ENCODE measurements around the gene TCP11L2. TPM values are rescaled to one million over a fixed set of nuclear protein-coding genes. Genes with fewer than 3 reads are reported as not detected.

TCP11L2 gene
- total and polyA plus RNA-seq, 2 of the 13 experiments (the other 11 are each of a cell fraction or from before 2014, with no cell fraction given): 4.6 to 24.1 TPM

DNA sequence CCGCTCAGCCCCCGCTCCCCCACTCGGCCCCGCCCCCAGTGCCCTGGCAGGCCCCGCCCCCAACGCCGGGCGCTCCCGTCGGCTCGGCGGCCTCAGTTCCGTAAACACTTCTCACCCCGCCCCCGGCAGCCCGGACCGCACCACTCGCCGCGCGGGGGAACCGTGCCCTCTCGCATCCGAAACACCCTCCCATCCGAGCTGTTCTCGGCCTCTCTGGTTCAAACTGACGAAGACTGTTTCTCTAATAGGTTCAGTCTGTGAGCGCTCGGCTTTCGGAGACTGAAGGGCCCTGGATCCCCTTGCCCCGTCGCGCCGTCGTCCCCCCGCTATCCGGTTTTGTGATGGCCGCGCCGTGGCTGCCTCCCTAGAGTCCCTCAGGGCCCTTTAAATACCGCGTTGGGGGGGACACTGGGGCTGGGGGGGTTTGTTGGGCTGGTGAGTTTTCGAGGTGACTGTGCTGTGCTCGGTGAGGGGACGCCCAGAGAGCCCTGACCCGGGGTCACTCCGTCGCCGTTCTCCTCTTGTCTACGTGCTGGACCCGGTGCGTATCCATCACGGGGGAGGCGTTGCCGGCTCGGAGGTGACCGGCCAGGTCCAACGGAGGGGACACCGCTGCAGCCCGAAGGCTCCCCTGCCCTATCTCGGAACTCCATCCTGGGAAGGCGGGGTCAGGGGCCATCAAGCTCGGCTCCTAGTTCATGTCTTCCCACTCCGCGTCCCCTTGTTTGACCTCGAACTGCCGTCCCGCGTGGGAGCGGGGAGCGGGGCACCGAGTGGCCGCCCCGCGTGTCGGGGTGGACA lies at the start of gene TCP11L2 (continued):
- TF ChIP-seq, protein P1, sequence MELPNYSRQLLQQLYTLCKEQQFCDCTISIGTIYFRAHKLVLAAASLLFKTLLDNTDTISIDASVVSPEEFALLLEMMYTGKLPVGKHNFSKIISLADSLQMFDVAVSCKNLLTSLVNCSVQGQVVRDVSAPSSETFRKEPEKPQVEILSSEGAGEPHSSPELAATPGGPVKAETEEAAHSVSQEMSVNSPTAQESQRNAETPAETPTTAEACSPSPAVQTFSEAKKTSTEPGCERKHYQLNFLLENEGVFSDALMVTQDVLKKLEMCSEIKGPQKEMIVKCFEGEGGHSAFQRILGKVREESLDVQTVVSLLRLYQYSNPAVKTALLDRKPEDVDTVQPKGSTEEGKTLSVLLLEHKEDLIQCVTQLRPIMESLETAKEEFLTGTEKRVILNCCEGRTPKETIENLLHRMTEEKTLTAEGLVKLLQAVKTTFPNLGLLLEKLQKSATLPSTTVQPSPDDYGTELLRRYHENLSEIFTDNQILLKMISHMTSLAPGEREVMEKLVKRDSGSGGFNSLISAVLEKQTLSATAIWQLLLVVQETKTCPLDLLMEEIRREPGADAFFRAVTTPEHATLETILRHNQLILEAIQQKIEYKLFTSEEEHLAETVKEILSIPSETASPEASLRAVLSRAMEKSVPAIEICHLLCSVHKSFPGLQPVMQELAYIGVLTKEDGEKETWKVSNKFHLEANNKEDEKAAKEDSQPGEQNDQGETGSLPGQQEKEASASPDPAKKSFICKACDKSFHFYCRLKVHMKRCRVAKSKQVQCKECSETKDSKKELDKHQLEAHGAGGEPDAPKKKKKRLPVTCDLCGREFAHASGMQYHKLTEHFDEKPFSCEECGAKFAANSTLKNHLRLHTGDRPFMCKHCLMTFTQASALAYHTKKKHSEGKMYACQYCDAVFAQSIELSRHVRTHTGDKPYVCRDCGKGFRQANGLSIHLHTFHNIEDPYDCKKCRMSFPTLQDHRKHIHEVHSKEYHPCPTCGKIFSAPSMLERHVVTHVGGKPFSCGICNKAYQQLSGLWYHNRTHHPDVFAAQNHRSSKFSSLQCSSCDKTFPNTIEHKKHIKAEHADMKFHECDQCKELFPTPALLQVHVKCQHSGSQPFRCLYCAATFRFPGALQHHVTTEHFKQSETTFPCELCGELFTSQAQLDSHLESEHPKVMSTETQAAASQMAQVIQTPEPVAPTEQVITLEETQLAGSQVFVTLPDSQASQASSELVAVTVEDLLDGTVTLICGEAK (IDR thresholded peaks at IDR 0.05): no peak
- TF ChIP-seq, protein P1 (CRISPR knock-in tag; IDR thresholded peaks at IDR 0.05): peak; percentile 18; the same call in 1 of the 2 replicates
- TF ChIP-seq, protein P2, sequence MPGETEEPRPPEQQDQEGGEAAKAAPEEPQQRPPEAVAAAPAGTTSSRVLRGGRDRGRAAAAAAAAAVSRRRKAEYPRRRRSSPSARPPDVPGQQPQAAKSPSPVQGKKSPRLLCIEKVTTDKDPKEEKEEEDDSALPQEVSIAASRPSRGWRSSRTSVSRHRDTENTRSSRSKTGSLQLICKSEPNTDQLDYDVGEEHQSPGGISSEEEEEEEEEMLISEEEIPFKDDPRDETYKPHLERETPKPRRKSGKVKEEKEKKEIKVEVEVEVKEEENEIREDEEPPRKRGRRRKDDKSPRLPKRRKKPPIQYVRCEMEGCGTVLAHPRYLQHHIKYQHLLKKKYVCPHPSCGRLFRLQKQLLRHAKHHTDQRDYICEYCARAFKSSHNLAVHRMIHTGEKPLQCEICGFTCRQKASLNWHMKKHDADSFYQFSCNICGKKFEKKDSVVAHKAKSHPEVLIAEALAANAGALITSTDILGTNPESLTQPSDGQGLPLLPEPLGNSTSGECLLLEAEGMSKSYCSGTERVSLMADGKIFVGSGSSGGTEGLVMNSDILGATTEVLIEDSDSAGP (CRISPR knock-in tag; IDR thresholded peaks at IDR 0.05; ENCODE audit: borderline replicate concordance): peak; percentile 89; the same call in 1 of the 2 replicates
- no peak for TF ChIP-seq FOXA3 (CRISPR knock-in tag; IDR thresholded peaks at IDR 0.05)
- peak; percentile 19; the same call in 1 of the 2 replicates for TF ChIP-seq ZNF138 (CRISPR knock-in tag; IDR thresholded peaks at IDR 0.05; ENCODE audit: low read depth)
- peak; percentile 58; the same call in 1 of the 2 replicates for TF ChIP-seq PCBP1 (IDR thresholded peaks at IDR 0.05; ENCODE audit: borderline replicate concordance, low read depth, low read length)
- TF ChIP-seq GFI1 (CRISPR knock-in tag; IDR thresholded peaks at IDR 0.05; ENCODE audit: borderline replicate concordance): 0 out of 2 replicates have a peak, but pooled peaks have one; percentile 39
- 0 out of 2 replicates have a peak, but pooled peaks have one; percentile 45 for TF ChIP-seq MEIS2 (CRISPR knock-in tag; IDR thresholded peaks at IDR 0.05)
- no peak for TF ChIP-seq ZNF124 (CRISPR knock-in tag; IDR thresholded peaks at IDR 0.05)
- TF ChIP-seq, protein P3, sequence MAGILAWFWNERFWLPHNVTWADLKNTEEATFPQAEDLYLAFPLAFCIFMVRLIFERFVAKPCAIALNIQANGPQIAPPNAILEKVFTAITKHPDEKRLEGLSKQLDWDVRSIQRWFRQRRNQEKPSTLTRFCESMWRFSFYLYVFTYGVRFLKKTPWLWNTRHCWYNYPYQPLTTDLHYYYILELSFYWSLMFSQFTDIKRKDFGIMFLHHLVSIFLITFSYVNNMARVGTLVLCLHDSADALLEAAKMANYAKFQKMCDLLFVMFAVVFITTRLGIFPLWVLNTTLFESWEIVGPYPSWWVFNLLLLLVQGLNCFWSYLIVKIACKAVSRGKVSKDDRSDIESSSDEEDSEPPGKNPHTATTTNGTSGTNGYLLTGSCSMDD (CRISPR knock-in tag; IDR thresholded peaks at IDR 0.05): no peak
- TF ChIP-seq, protein P4, sequence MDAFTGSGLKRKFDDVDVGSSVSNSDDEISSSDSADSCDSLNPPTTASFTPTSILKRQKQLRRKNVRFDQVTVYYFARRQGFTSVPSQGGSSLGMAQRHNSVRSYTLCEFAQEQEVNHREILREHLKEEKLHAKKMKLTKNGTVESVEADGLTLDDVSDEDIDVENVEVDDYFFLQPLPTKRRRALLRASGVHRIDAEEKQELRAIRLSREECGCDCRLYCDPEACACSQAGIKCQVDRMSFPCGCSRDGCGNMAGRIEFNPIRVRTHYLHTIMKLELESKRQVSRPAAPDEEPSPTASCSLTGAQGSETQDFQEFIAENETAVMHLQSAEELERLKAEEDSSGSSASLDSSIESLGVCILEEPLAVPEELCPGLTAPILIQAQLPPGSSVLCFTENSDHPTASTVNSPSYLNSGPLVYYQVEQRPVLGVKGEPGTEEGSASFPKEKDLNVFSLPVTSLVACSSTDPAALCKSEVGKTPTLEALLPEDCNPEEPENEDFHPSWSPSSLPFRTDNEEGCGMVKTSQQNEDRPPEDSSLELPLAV (CRISPR knock-in tag; conservative IDR thresholded peaks at IDR 0.05; ENCODE audit: low read depth): no peak
- TF ChIP-seq ZNF776 (CRISPR knock-in tag; IDR thresholded peaks at IDR 0.05): 0 out of 2 replicates have a peak, but pooled peaks have one; percentile 57
- peak; percentile 75 for TF ChIP-seq ARNTL (CRISPR knock-in tag; IDR thresholded peaks at IDR 0.05)
- 0 out of 2 replicates have a peak, but pooled peaks have one; percentile 23 for TF ChIP-seq ZNF878 (CRISPR knock-in tag; IDR thresholded peaks at IDR 0.05)
